Measurements from ENCODE around the gene ZBTB44. TPM values are rescaled to one million over a fixed set of nuclear protein-coding genes. Genes with fewer than 3 reads are reported as not detected.

The ZBTB44 gene
- total RNA-seq, 2 donors from 2014 or later, result 27.7 to 48.5 TPM

DNA sequence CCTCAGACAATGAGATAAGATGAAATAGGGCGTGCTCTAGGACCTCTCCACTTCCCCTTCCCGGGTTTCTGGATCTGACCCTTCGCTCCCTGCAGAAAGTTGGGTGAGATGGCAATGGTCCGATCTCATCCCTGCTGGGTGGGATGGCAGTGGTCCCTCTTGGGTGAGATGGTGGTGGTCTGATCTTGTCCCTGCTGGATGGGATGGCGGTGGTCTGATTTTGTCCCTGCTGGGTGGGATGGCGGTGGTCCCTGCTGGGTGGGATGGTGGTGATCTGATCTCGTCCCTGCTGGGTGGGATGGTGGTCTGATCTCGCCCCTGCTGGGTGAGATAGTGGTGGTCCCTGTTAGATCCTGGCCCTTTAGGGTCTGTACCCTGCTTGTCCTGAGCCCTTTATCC, 133.8 kb downstream of the ZBTB44 start:
- Histone ChIP-seq H3K36me3 (no peaks in the 10 kb centered on the region), H3K9me3 (no peaks in the 10 kb centered on the region), H3K27ac (peak overlapping the region; percentile 77 to 83), H3K4me3 (no peak overlapping the region), H3K4me1 (peaks cover 0 to 44% of the 10 kb centered on the region in 2 donors), H3K27me3 (no peaks in the 10 kb centered on the region)
- DNase-seq (ENCODE audit: low spot score), result no peak
- TF ChIP-seq, protein P1, sequence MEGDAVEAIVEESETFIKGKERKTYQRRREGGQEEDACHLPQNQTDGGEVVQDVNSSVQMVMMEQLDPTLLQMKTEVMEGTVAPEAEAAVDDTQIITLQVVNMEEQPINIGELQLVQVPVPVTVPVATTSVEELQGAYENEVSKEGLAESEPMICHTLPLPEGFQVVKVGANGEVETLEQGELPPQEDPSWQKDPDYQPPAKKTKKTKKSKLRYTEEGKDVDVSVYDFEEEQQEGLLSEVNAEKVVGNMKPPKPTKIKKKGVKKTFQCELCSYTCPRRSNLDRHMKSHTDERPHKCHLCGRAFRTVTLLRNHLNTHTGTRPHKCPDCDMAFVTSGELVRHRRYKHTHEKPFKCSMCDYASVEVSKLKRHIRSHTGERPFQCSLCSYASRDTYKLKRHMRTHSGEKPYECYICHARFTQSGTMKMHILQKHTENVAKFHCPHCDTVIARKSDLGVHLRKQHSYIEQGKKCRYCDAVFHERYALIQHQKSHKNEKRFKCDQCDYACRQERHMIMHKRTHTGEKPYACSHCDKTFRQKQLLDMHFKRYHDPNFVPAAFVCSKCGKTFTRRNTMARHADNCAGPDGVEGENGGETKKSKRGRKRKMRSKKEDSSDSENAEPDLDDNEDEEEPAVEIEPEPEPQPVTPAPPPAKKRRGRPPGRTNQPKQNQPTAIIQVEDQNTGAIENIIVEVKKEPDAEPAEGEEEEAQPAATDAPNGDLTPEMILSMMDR (IDR thresholded peaks at IDR 0.05), result no peak

- no peaks in the 10 kb centered on the region for H3K27me3 ChIP-seq
- TF ChIP-seq, protein P1 (IDR thresholded peaks at IDR 0.05), result no peak
- H3K27ac ChIP-seq, result peak overlapping the region; percentile 77 to 83
- no peaks in the 10 kb centered on the region for H3K9me3 ChIP-seq
- peaks cover 0 to 44% of the 10 kb centered on the region in 2 donors for H3K4me1 ChIP-seq
- no peak overlapping the region for H3K4me3 ChIP-seq
- no peaks in the 10 kb centered on the region for H3K36me3 ChIP-seq
- no peak for DNase-seq (ENCODE audit: low spot score)
Observed at GRCh38 chr11:130180491-130180890, 134.2 kb downstream of the ZBTB44 start.

- peaks cover 0 to 44% of the 10 kb centered on the region in 2 donors for H3K4me1 ChIP-seq
- no peaks in the 10 kb centered on the region for H3K36me3 ChIP-seq
- peaks cover 0 to 6% of the 10 kb centered on the region in 2 donors for H3K9me3 ChIP-seq
- peak overlapping the region; percentile 77 to 83 for H3K27ac ChIP-seq
- no peak overlapping the region for H3K4me3 ChIP-seq
- TF ChIP-seq, protein P1 (IDR thresholded peaks at IDR 0.05), result no peak
- DNase-seq (ENCODE audit: low spot score), result no peak
- H3K27me3 ChIP-seq, result no peaks in the 10 kb centered on the region
Observed at GRCh38 chr11:130179396-130180306, 135.1 kb downstream of the ZBTB44 start.

GRCh38 chr11:130178441-130179339, 136.0 kb downstream of the ZBTB44 start:
- H3K27ac ChIP-seq, result peak overlapping the region; percentile 40 to 45

DNA sequence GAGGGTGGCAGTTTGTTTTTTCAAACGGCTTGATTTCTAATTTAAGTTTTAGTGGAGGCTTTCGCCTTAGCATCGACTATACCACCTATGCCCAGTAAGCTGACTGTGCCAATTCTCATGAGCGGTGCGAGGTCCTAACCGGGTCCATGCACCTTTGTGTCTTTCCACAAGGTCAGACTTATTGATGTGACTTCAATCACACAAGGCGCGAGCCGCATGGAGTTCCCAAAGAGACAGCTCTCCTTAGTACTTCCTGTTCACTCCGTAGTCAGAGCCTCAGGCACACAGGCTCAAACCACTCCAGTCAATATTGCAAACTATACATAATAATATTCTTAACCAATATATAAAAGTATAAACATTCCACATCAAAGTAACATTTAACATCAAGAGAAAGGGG, 136.9 kb downstream of the ZBTB44 start:
- no peak for DNase-seq (ENCODE audit: low spot score)
- H3K4me3 ChIP-seq, result no peak overlapping the region
- peaks cover 0 to 8% of the 10 kb centered on the region in 2 donors for H3K9me3 ChIP-seq
- H3K27ac ChIP-seq, result peak overlapping the region; percentile 40 to 45
- H3K36me3 ChIP-seq, result no peaks in the 10 kb centered on the region
- TF ChIP-seq, protein P1 (IDR thresholded peaks at IDR 0.05), result no peak
- no peaks in the 10 kb centered on the region for H3K27me3 ChIP-seq
- peaks cover 0 to 44% of the 10 kb centered on the region in 2 donors for H3K4me1 ChIP-seq

More at GRCh38 chr11:130178441-130179339, 136.0 kb downstream of the ZBTB44 start:
- Histone ChIP-seq H3K4me3 (no peak overlapping the region), H3K9me3 (peaks cover 0 to 8% of the 10 kb centered on the region in 2 donors), H3K27me3 (no peaks in the 10 kb centered on the region), H3K4me1 (peaks cover 0 to 44% of the 10 kb centered on the region in 2 donors), H3K36me3 (no peaks in the 10 kb centered on the region)
- TF ChIP-seq, protein P1 (IDR thresholded peaks at IDR 0.05), result no peak
- no peak for DNase-seq (ENCODE audit: low spot score)

Other genes with a start within 250 kb of the ZBTB44 start
- 100 to 1,000 TPM; 326 to 454 TPM for gene APLP2, start 245.0 kb downstream of the ZBTB44 start, total RNA-seq
- gene ST14, start 155.1 kb downstream of the ZBTB44 start, total RNA-seq, result 1 to 10 TPM in 1 of 2 donors, under 1 TPM in 1; 0.85 to 6.0 TPM
- gene ADAMTS8, start 113.7 kb upstream of the ZBTB44 start, total RNA-seq, result 1 to 10 TPM; 2.5 to 7.8 TPM
- 10 to 100 TPM; 17.5 to 21.2 TPM for gene ADAMTS15, start 133.7 kb upstream of the ZBTB44 start, total RNA-seq

Measured in right atrium auricular region (tissue), 2 donors.